Common myeloid progenitor, CD34-positive (primary cell): Measurements from ENCODE around the gene CEMP1.

ENCODE experiments used
- CTCF ChIA-PET: fragments of 350-600 bp; sonication (Branson Sonifier 250); formaldehyde crosslinking; loops from one replicate; lab custom pipeline; 2021; ENCODE audit warnings: antibody characterized with exemption; lab: Charles Lee
- POLR2A ChIA-PET: fragments of 350-600 bp; sonication (Branson Sonifier 250); formaldehyde crosslinking; loops from one replicate; lab custom pipeline; 2021; ENCODE audit warnings: antibody characterized with exemption; lab: Charles Lee
- DNase-seq, 3 donors: peaks; one replicate each; pipeline versions ENCODE4 v3.0.0 to v3.0.0-alpha.2; 2013
- H3K27ac ChIP-seq, 2 experiments: 1 replicate in 1 of 2; 2 replicates in 1 of 2; pipeline ENCODE4 v1.7.0; 2013; ENCODE audit warnings: inconsistent platforms in 2 of 2, low read length in 2 of 2, mild to moderate bottlenecking in 2 of 2, low read depth in 1 of 2, moderate library complexity in 1 of 2; ENCODE audit not compliant: severe bottlenecking in 2 of 2, insufficient read depth in 1 of 2, poor library complexity in 1 of 2
- H3K27me3 ChIP-seq, 5 experiments: replicated peaks in 2 of 5; 1 replicate in 3 of 5; 2 replicates in 2 of 5; pipeline versions ENCODE4 v1.6.1 to v1.7.0; 2013; ENCODE audit warnings: low read length in 4 of 5, mild to moderate bottlenecking in 2 of 5, moderate library complexity in 2 of 5, inconsistent platforms in 1 of 5; ENCODE audit not compliant: insufficient read depth in 5 of 5, control insufficient read depth in 4 of 5
- H3K36me3 ChIP-seq, 4 experiments: 1 replicate in 2 of 4; 2 replicates in 2 of 4; pipeline versions ENCODE4 v1.6.1 to v1.7.0; 2013; ENCODE audit warnings: low read length in 3 of 4, control low read depth in 1 of 4, mild to moderate bottlenecking in 1 of 4; ENCODE audit not compliant: control insufficient read depth in 4 of 4, insufficient read depth in 4 of 4
- H3K4me1 ChIP-seq, 4 experiments: 1 replicate in 3 of 4; 2 replicates in 1 of 4; pipeline versions ENCODE4 v1.6.1 to v1.7.1; 2013; ENCODE audit warnings: low read length in 3 of 4, mild to moderate bottlenecking in 3 of 4, control low read depth in 1 of 4, inconsistent platforms in 1 of 4, moderate library complexity in 1 of 4; ENCODE audit not compliant: control insufficient read depth in 4 of 4, insufficient read depth in 4 of 4; ENCODE audit errors: control extremely low read depth in 1 of 4
- H3K4me3 ChIP-seq, 7 experiments: 1 replicate in 4 of 7; 2 replicates in 3 of 7; pipeline versions ENCODE4 v1.5.1 to v1.7.0; 2013; ENCODE audit warnings: mild to moderate bottlenecking in 7 of 7, low read length in 6 of 7, moderate library complexity in 6 of 7, inconsistent platforms in 2 of 7, low read depth in 2 of 7, control low read depth in 1 of 7; ENCODE audit not compliant: insufficient read depth in 4 of 7, control insufficient read depth in 1 of 7; ENCODE audit errors: extremely low read depth in 1 of 7
- H3K9me3 ChIP-seq, 5 experiments: 1 replicate in 4 of 5; 2 replicates in 1 of 5; pipeline versions ENCODE4 v1.6.1 to v1.7.1; 2013; ENCODE audit warnings: low read length in 4 of 5, mild to moderate bottlenecking in 2 of 5, inconsistent platforms in 1 of 5, low read depth in 1 of 5, moderate library complexity in 1 of 5; ENCODE audit not compliant: control insufficient read depth in 4 of 5, insufficient read depth in 2 of 5; ENCODE audit errors: control extremely low read depth in 1 of 5
- WGBS: methylation state at CpG from one replicate; pipeline ENCODE4 v1.1.5; 2013; ENCODE audit not compliant: insufficient coverage; 5-methylcytosine and 5-hydroxymethylcytosine counted together

The CEMP1 gene

DNA sequence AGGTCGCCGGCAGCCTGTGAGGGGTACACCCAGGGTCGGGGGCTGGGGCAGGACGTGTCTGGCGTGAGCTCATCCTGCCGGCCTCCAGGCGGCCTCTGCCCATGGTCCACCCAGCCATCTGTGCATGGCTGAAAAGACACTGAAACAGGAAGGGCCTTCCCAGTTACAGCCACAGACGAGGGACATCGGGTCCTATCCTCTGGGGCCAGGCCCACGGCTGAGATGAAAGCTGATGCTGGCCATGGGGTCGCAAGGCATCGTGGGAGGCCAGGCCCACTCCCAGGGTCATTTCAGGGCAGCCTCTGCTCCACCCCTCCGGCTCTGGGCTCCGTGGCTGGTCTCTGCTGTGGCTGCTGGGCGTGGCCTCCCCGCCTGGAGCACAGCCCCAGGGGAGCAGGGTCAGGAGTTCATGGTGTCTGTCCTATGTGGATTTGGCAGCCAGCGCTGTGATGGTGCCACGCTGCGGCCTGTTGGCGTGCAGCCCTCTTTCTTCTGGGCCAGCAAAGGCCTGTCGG, 34.0 kb downstream of the CEMP1 start:
- ChIA-PET CTCF (interaction anchor here (0.9 to 1.3 kb wide), 2 partner anchors 9 to 15 kb away, joined by 3 to 4 read pairs; no protein-coding TSS in a partner anchor), POLR2A (interaction anchor here (0.6 kb wide), 1 partner anchor 31 kb away, joined by 3 read pairs; no protein-coding TSS in a partner anchor)
- Histone ChIP-seq H3K27ac (no peak overlapping the region), H3K4me3 (no peak overlapping the region), H3K4me1 (peaks cover 0 to 13% (median 9%) of the 10 kb centered on the region in 4 experiments), H3K27me3 (no peaks in the 10 kb centered on the region), H3K36me3 (peaks cover 0 to 62% (median 33%) of the 10 kb centered on the region in 4 experiments), H3K9me3 (no peaks in the 10 kb centered on the region)
- 95% methylated on average over 21 of the region's 21 CpGs for WGBS
- no peak for DNase-seq

- DNase-seq: no peak
- ChIA-PET CTCF (interaction anchor here (0.9 to 1.3 kb wide), 2 partner anchors 8 to 14 kb away, joined by 3 to 4 read pairs; no protein-coding TSS in a partner anchor), POLR2A (interaction anchor here (0.6 kb wide), 1 partner anchor 31 kb away, joined by 3 read pairs; no protein-coding TSS in a partner anchor)
- Histone ChIP-seq H3K27ac (no peak overlapping the region), H3K27me3 (no peaks in the 10 kb centered on the region), H3K9me3 (no peaks in the 10 kb centered on the region), H3K4me1 (peaks cover 0 to 5% (median 2%) of the 10 kb centered on the region in 4 experiments), H3K4me3 (no peak overlapping the region), H3K36me3 (peaks cover 0 to 61% (median 32%) of the 10 kb centered on the region in 4 experiments)
- 97% methylated on average over 62 of the region's 62 CpGs for whole genome bisulfite sequencing
Measured at GRCh38 chr16:2496223-2497115, 34.7 kb downstream of the CEMP1 start.

DNA sequence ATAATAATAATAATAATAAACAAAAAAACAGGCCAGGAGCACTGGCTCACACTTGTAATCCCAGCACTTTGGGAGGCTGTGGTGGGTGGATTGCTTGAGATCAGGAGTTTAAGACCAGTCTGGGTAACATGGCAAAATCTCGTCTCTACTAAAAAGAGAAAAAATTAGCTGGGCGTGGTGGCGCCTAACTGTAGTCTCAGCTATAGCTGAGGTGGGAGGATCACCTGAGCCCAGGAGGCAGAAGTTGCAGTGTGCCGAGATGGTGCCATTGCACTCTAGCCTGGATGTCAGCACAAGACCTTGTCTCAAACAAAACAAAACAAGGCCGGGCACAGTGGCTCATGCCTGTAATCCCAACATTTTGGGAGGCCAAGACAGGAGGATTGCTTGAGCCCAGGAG, 36.2 kb downstream of the CEMP1 start:
- no peaks in the 10 kb centered on the region for H3K9me3 ChIP-seq
- no peak overlapping the region for H3K4me3 ChIP-seq
- ChIA-PET POLR2A (no interaction called here), CTCF (no interaction called here)
- peaks cover 0 to 64% (median 30%) of the 10 kb centered on the region in 4 experiments for H3K36me3 ChIP-seq
- no peak for DNase-seq
- H3K27me3 ChIP-seq: no peaks in the 10 kb centered on the region
- 94% methylated on average over 5 of the region's 5 CpGs for WGBS
- H3K27ac ChIP-seq: no peak overlapping the region
- H3K4me1 ChIP-seq: no peaks in the 10 kb centered on the region

GRCh38 chr16:2494616-2495015, 36.6 kb downstream of the CEMP1 start:
- no peaks in the 10 kb centered on the region for H3K9me3 ChIP-seq
- H3K4me1 ChIP-seq: no peaks in the 10 kb centered on the region
- no CpG with 5 or more reads among the region's 5 CpGs for WGBS
- H3K27ac ChIP-seq: no peak overlapping the region
- peaks cover 0 to 60% (median 28%) of the 10 kb centered on the region in 4 experiments for H3K36me3 ChIP-seq
- no peak for DNase-seq
- no peaks in the 10 kb centered on the region for H3K27me3 ChIP-seq
- POLR2A ChIA-PET: no interaction called here
- CTCF ChIA-PET: no interaction called here
- H3K4me3 ChIP-seq: no peak overlapping the region

DNA sequence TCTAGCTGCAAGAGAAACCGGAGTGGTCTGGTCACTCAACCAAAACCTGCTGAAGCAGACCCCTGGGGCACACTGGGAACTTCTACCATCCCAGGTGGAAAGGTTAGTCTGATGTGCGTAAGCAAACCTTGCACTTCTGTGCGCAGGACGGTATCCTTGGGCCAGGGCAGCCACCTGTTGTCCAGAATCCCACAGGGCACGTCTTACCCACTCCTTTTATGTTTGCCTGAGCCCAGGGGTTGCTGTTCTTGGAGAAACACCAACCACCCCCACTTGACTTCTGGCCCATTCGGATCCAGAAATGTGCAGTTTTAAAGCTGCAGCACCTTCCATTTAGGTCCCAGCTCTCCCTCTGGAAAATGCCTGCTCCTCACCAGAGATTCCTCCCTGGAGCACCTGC, 37.6 kb downstream of the CEMP1 start:
- Histone ChIP-seq H3K4me1 (peaks cover 0 to under 1% (median 0%) of the 10 kb centered on the region in 4 experiments), H3K27ac (no peak overlapping the region), H3K9me3 (no peaks in the 10 kb centered on the region), H3K27me3 (no peaks in the 10 kb centered on the region), H3K4me3 (no peak overlapping the region), H3K36me3 (peaks cover 0 to 51% (median 24%) of the 10 kb centered on the region in 4 experiments)
- ChIA-PET CTCF (interaction anchor here (1.2 kb wide), 1 partner anchor 8 kb away, joined by 3 read pairs; no protein-coding TSS in a partner anchor), POLR2A (no interaction called here)
- WGBS: 98% methylated on average over 5 of the region's 6 CpGs
- no peak for DNase-seq

- no peaks in the 10 kb centered on the region for H3K27me3 ChIP-seq
Measured at GRCh38 chr16:2492292-2492691, 38.9 kb downstream of the CEMP1 start.

More at GRCh38 chr16:2492292-2492691, 38.9 kb downstream of the CEMP1 start:
- Histone ChIP-seq H3K4me3 (no peak overlapping the region), H3K4me1 (peaks cover 0 to 13% (median 13%) of the 10 kb centered on the region in 4 experiments), H3K36me3 (peaks cover 0 to 38% (median 14%) of the 10 kb centered on the region in 4 experiments), H3K9me3 (no peaks in the 10 kb centered on the region), H3K27ac (peak overlapping the region in 1 of 2 experiments; percentile 14)
- no peak for DNase-seq
- ChIA-PET POLR2A (no interaction called here), CTCF (interaction anchor here (1.9 kb wide), 1 partner anchor 9 kb away, joined by 13 read pairs; no protein-coding TSS in a partner anchor)
- WGBS: 97% methylated on average over 12 of the region's 13 CpGs
